GM12878 (cell line): ENCODE data around the gene FIBCD1. TPM values are rescaled to one million over a fixed set of nuclear protein-coding genes. Genes with fewer than 3 reads are reported as not detected.

Experiments used
- ATAC-seq: fragments of 200-7000 bp; cut with Tn5 transposase; 3 replicates; pipeline ENCODE4 v1.9.1; 2020; ENCODE audit warnings: mild to moderate bottlenecking, moderate library complexity
- BruUV-seq: library from RNA; stranded (reverse); fragments of 400-500 nt; replicated peaks from 2 replicates; lab custom pipeline; 2021; lab: Mats Ljungman, UMichigan
- CTCF ChIA-PET: fragments of 300-600 bp; sonication (Branson Sonifier 250); formaldehyde crosslinking; extraction: SDS; loops from one replicate; lab custom pipeline; 2021; ENCODE audit warnings: inconsistent platforms; lab: Yijun Ruan, JAX
- POLR2A ChIA-PET: fragments of 350-600 bp; formaldehyde crosslinking; extraction: SDS; loops from one replicate; lab custom pipeline; 2021; ENCODE audit warnings: inconsistent platforms; lab: Charles Lee
- RAD21 ChIA-PET: fragments of 300-600 bp; sonication (Branson Sonifier 250); formaldehyde crosslinking; loops from one replicate; lab custom pipeline; 2023; ENCODE audit warnings: antibody characterized with exemption; ENCODE audit not compliant: unreplicated experiment; lab: Charles Lee
- SMC1A ChIA-PET: fragments of 300-600 bp; sonication (Branson Sonifier 250); formaldehyde crosslinking; loops from one replicate; lab custom pipeline; 2023; ENCODE audit not compliant: unreplicated experiment, uncharacterized antibody; lab: Charles Lee
- DNase-seq: peaks from one replicate; pipeline ENCODE4 v3.0.0-alpha.2; 2011; ENCODE audit warnings: low read depth, low spot score
- FAIRE-seq: peaks from 3 replicates; lab custom pipeline; 2011; peaks lifted over from hg19 to GRCh38; lab: Jason Lieb, UNC
- H2AFZ ChIP-seq: 2 replicates; pipeline ENCODE4 v1.6.0; 2011; ENCODE audit warnings: low read depth, low read length, control low read depth; ENCODE audit not compliant: control insufficient read depth
- H3K27ac ChIP-seq: 2 replicates; pipeline ENCODE4 v1.5.1; 2011; ENCODE audit warnings: control low read depth; ENCODE audit not compliant: control insufficient read depth, insufficient read depth
- H3K27me3 ChIP-seq, 2 experiments: replicated peaks in 1 of 2; 2 replicates each; pipeline versions ENCODE4 v1.6.0 to v1.6.1; 2011; ENCODE audit warnings: low read length in 1 of 2; ENCODE audit not compliant: control insufficient read depth in 2 of 2, insufficient read depth in 2 of 2
- H3K36me3 ChIP-seq, 2 experiments: 2 replicates each; pipeline ENCODE4 v1.5.1; 2011; ENCODE audit warnings: low read length in 1 of 2; ENCODE audit not compliant: control insufficient read depth in 2 of 2, insufficient read depth in 2 of 2
- H3K4me1 ChIP-seq: 2 replicates; pipeline ENCODE4 v1.6.1; 2011; ENCODE audit warnings: mild to moderate bottlenecking, low read length, moderate library complexity, mixed read lengths; ENCODE audit not compliant: control insufficient read depth, insufficient read depth
- H3K4me2 ChIP-seq: 2 replicates; pipeline ENCODE4 v1.6.0; 2011; ENCODE audit warnings: control low read depth; ENCODE audit not compliant: control insufficient read depth, insufficient read depth
- H3K4me3 ChIP-seq: fragments of 200-600 bp; sonication (generic); 2 replicates; pipeline ENCODE4 v1.5.1; 2016
- H3K79me2 ChIP-seq: 2 replicates; pipeline ENCODE4 v1.6.0; 2011; ENCODE audit warnings: low read length; ENCODE audit not compliant: control insufficient read depth, insufficient read depth
- H3K9ac ChIP-seq: 2 replicates; pipeline ENCODE4 v1.8.0; 2011; ENCODE audit warnings: low read length, control low read depth, mixed read lengths; ENCODE audit not compliant: control insufficient read depth, insufficient read depth
- H3K9me3 ChIP-seq: replicated peaks from 3 replicates; pipeline ENCODE4 v1.5.1; 2011; ENCODE audit warnings: mild to moderate bottlenecking, low read length; ENCODE audit not compliant: control insufficient read depth, insufficient read depth
- H4K20me1 ChIP-seq: 2 replicates; pipeline ENCODE4 v1.6.0; 2011; ENCODE audit not compliant: control insufficient read depth, insufficient read depth
- CHD1 ChIP-seq: IDR thresholded peaks from 2 replicates; pipeline ENCODE4 v1.6.1; 2012; ENCODE audit warnings: low read depth, low read length, improper control_type of control experiment
- EED ChIP-seq: sonication (generic); IDR thresholded peaks from 2 replicates; pipeline ENCODE4 v1.6.1; 2016; ENCODE audit warnings: antibody characterized with exemption, low read depth
- ESRRA ChIP-seq: IDR thresholded peaks from 2 replicates; pipeline ENCODE4 v1.6.1; 2012; ENCODE audit warnings: mild to moderate bottlenecking, low read length, improper control_type of control experiment
- MEF2A ChIP-seq: IDR thresholded peaks from 2 replicates; pipeline ENCODE4 v1.6.1; 2011; ENCODE audit warnings: low read depth, mild to moderate bottlenecking, low read length, moderate library complexity; ENCODE audit not compliant: insufficient read depth
- POLR2AphosphoS5 ChIP-seq: IDR thresholded peaks from 2 replicates; pipeline ENCODE4 v1.6.1; 2011; ENCODE audit warnings: mild to moderate bottlenecking, low read length, inconsistent platforms
- RAD51 ChIP-seq: fragments of 450-650 bp; IDR thresholded peaks from 2 replicates; pipeline ENCODE4 v1.6.1; 2016; ENCODE audit warnings: moderate library complexity, mild to moderate bottlenecking, inconsistent platforms
- SREBF1 ChIP-seq: IDR thresholded peaks from 2 replicates; pipeline ENCODE4 v1.6.1; 2012; ENCODE audit warnings: mild to moderate bottlenecking, low read length
- ZBED1 ChIP-seq: IDR thresholded peaks from 2 replicates; pipeline ENCODE4 v1.6.1; 2016; ENCODE audit warnings: borderline replicate concordance
- ZNF384 ChIP-seq: IDR thresholded peaks from 2 replicates; pipeline ENCODE4 v1.6.1; 2012; ENCODE audit warnings: low read depth, mild to moderate bottlenecking, low read length, improper control_type of control experiment, borderline replicate concordance
- WGBS: methylation state at CpG from one replicate; pipeline ENCODE4 v1.1.6; 2016; ENCODE audit warnings: low lambda C conversion rate; ENCODE audit not compliant: insufficient replicate concordance, insufficient coverage; ENCODE audit errors: missing lambda C conversion rate; 5-methylcytosine and 5-hydroxymethylcytosine counted together
- in situ Hi-C: fragments of 300-500 bp; cut with MboI; formaldehyde crosslinking; loops from 9 replicates; pipeline ENCODE4 v1.14.3; 2018; ENCODE audit warnings: mixed read lengths
- intact Hi-C: fragments of 100-400 bp; cut with micrococcal nuclease; formaldehyde crosslinking; loops from one replicate; pipeline ENCODE4 v1.14.2; 2022; ENCODE audit not compliant: unreplicated experiment
- polyA plus RNA-seq, 11 experiments: library from polyadenylated mRNA; depleted of rRNA in 4 of 11; unstranded in 6 of 11; stranded (reverse) in 5 of 11; fragments of >200 nt; fragmentation: Nextera tagmentation in 4 of 11; fragmentation: Illumina TruSeq in 1 of 11; extraction: Ambion mirVana in 4 of 11; extraction: Trizol in 1 of 11; gene quantifications; 1 replicate in 1 of 11; 2 replicates in 10 of 11; pipeline versions ENCODE4 v1.2.1 to v1.2.3, GENCODE V29; 2011 to 2016; ENCODE audit warnings: inconsistent platforms in 2 of 11, missing spikeins in 2 of 11, low read depth in 1 of 11
- total RNA-seq, 4 experiments: library from RNA; depleted of rRNA in 3 of 4; stranded (reverse); fragments of >200 nt in 3 of 4; fragmentation: Illumina TruSeq in 1 of 4; extraction: Trizol in 1 of 4; gene quantifications; 2 replicates each; pipeline versions ENCODE4 v1.2.1 to v1.2.3, GENCODE V29; 2013 to 2021
- TF ChIP-seq, protein P1 (sequence below): fragments of 450-650 bp; IDR thresholded peaks from 2 replicates; pipeline ENCODE4 v1.6.1; 2017; ENCODE audit warnings: mild to moderate bottlenecking, moderate library complexity
- TF ChIP-seq, protein P2 (sequence below): fragments of 450-650 bp; IDR thresholded peaks from 2 replicates; pipeline ENCODE4 v1.6.1; 2016; ENCODE audit warnings: mild to moderate bottlenecking, moderate library complexity, borderline replicate concordance

Gene FIBCD1
- total and polyA plus RNA-seq, 10 of the 15 experiments (the other 5 are each of a cell fraction or from before 2014, with no cell fraction given): 0.04 to 0.95 (median 0.25) TPM; not detected in 6

DNA sequence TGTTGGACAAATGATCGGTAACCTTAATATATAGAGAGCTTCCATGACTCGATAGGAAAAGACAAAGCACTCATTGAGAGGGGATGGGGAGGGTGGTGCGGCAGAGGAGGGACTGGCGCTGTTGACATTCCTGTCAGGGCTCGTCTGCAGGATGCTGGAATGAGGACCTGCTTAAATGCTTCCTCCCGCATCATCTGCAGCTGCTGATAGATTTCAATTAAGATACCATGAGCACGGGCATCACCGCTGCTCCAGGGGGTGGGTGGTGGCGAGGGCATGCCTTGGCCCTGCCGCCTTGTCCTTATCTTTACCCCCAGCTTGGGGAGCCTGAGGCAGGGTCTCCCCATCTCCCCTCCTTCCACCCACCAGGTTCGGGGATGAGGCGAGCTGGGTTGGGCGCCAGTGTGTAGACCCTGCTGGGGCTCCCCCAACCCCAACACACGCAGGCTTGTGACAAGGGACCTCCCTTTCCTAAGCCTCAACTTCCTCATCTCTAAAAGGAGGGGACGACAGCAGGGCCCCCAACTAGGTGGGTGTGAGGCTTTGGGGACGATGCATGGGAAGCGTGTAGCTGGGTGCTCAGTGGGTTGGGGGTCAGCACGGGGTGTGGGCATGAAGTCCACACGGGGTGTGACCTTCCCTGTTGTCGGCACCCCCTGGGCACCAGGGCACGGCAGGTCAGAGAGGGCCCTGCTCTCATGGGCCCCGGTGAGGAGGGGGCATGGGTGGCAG lies 30.7 kb downstream of the FIBCD1 start (continued):
- TF ChIP-seq, protein P1, sequence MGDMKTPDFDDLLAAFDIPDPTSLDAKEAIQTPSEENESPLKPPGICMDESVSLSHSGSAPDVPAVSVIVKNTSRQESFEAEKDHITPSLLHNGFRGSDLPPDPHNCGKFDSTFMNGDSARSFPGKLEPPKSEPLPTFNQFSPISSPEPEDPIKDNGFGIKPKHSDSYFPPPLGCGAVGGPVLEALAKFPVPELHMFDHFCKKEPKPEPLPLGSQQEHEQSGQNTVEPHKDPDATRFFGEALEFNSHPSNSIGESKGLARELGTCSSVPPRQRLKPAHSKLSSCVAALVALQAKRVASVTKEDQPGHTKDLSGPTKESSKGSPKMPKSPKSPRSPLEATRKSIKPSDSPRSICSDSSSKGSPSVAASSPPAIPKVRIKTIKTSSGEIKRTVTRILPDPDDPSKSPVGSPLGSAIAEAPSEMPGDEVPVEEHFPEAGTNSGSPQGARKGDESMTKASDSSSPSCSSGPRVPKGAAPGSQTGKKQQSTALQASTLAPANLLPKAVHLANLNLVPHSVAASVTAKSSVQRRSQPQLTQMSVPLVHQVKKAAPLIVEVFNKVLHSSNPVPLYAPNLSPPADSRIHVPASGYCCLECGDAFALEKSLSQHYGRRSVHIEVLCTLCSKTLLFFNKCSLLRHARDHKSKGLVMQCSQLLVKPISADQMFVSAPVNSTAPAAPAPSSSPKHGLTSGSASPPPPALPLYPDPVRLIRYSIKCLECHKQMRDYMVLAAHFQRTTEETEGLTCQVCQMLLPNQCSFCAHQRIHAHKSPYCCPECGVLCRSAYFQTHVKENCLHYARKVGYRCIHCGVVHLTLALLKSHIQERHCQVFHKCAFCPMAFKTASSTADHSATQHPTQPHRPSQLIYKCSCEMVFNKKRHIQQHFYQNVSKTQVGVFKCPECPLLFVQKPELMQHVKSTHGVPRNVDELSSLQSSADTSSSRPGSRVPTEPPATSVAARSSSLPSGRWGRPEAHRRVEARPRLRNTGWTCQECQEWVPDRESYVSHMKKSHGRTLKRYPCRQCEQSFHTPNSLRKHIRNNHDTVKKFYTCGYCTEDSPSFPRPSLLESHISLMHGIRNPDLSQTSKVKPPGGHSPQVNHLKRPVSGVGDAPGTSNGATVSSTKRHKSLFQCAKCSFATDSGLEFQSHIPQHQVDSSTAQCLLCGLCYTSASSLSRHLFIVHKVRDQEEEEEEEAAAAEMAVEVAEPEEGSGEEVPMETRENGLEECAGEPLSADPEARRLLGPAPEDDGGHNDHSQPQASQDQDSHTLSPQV: no peak
- TF ChIP-seq POLR2AphosphoS5 (no peak), MEF2A (no peak), SREBF1 (no peak)

DNA sequence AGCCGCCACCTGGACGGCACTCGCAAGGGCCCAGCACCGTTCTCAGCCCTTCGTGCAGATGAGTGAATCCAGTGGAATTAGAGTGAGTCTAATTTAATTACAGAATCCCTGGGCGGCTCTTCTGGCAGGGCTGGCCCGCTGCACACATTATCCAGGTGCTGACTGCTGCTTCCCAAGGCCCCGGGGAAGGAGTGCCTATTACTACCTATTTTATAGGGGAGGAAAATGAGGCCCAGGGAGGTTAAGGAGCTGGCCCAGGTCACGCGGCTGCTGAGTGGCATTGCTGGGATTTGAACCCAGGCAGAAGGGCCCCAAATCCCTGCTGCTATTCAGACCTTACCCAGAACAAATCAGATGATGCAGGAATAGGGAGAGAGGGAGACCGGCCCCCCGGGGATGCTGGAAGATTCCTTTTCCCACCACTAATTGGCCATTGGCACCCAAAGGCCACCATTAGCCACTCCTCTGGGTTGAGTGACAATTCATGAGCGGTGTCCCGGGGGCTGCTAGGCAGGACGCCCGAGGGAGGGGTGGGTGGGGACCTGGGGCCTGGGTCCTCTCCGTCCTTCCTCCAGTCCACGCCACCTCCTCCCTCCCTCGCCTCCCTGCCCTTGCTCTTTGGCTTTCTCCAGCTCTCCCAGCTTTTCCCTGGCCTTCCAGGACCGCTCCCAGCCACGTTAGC lies 32.2 kb downstream of the FIBCD1 start:
- H3K79me2 ChIP-seq: no peaks in the 10 kb centered on the region
- CTCF ChIA-PET: interaction anchor here (0.6 to 1.7 kb wide), 2 partner anchors 36 to 37 kb away, joined by 4 to 5 read pairs; no protein-coding TSS in a partner anchor
- DNase-seq (no peak), FAIRE-seq (no peak), ATAC-seq (no peak)
- no peaks in the 10 kb centered on the region for H3K36me3 ChIP-seq
- H4K20me1 ChIP-seq: no peaks in the 10 kb centered on the region
- intact Hi-C loops (no loop called here), in situ Hi-C loops (no loop called here)
- 49% methylated on average over 17 of the region's 21 CpGs for WGBS
- H3K27me3 ChIP-seq: no peaks in the 10 kb centered on the region; a peak in 2 of 4 replicates
- H3K4me3 ChIP-seq: no peak overlapping the region
- SMC1A ChIA-PET: no interaction called here
- no peaks in the 10 kb centered on the region for H3K4me1 ChIP-seq
- H2AFZ ChIP-seq: no peak overlapping the region
- BruUV-seq: no TSS peak
- H3K27ac ChIP-seq: no peak overlapping the region
- POLR2A ChIA-PET: no interaction called here
- RAD21 ChIA-PET: no interaction called here
- no peak overlapping the region for H3K4me2 ChIP-seq
- H3K9ac ChIP-seq: no peak overlapping the region
- H3K9me3 ChIP-seq: no peaks in the 10 kb centered on the region
- TF ChIP-seq ZNF384 (no peak), ZBED1 (no peak), EED (no peak), RAD51 (no peak), ESRRA (no peak), CHD1 (no peak)
- TF ChIP-seq, protein P2, sequence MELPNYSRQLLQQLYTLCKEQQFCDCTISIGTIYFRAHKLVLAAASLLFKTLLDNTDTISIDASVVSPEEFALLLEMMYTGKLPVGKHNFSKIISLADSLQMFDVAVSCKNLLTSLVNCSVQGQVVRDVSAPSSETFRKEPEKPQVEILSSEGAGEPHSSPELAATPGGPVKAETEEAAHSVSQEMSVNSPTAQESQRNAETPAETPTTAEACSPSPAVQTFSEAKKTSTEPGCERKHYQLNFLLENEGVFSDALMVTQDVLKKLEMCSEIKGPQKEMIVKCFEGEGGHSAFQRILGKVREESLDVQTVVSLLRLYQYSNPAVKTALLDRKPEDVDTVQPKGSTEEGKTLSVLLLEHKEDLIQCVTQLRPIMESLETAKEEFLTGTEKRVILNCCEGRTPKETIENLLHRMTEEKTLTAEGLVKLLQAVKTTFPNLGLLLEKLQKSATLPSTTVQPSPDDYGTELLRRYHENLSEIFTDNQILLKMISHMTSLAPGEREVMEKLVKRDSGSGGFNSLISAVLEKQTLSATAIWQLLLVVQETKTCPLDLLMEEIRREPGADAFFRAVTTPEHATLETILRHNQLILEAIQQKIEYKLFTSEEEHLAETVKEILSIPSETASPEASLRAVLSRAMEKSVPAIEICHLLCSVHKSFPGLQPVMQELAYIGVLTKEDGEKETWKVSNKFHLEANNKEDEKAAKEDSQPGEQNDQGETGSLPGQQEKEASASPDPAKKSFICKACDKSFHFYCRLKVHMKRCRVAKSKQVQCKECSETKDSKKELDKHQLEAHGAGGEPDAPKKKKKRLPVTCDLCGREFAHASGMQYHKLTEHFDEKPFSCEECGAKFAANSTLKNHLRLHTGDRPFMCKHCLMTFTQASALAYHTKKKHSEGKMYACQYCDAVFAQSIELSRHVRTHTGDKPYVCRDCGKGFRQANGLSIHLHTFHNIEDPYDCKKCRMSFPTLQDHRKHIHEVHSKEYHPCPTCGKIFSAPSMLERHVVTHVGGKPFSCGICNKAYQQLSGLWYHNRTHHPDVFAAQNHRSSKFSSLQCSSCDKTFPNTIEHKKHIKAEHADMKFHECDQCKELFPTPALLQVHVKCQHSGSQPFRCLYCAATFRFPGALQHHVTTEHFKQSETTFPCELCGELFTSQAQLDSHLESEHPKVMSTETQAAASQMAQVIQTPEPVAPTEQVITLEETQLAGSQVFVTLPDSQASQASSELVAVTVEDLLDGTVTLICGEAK: no peak
